Esophagus squamous epithelium (tissue), 4 donors: ENCODE results near the gene NOS1.

ENCODE experiments used
- POLR2A ChIP-seq, 4 donors: fragments of 450-650 bp; IDR thresholded peaks; one replicate each; pipeline ENCODE4 v1.6.1; 2017; ENCODE audit warnings: antibody characterized with exemption in 4 of 4, mild to moderate bottlenecking in 4 of 4, moderate library complexity in 3 of 4
- TF ChIP-seq, protein P1 (sequence below), 6 experiments: fragments of 450-650 bp in 4 of 6; fragments of 200-600 bp in 2 of 6; sonication (generic) in 2 of 6; IDR thresholded peaks; one replicate each; pipeline ENCODE4 v1.5.1; 2016 to 2019; ENCODE audit warnings: antibody characterized with exemption in 6 of 6, mild to moderate bottlenecking in 4 of 6, moderate library complexity in 4 of 6

DNA sequence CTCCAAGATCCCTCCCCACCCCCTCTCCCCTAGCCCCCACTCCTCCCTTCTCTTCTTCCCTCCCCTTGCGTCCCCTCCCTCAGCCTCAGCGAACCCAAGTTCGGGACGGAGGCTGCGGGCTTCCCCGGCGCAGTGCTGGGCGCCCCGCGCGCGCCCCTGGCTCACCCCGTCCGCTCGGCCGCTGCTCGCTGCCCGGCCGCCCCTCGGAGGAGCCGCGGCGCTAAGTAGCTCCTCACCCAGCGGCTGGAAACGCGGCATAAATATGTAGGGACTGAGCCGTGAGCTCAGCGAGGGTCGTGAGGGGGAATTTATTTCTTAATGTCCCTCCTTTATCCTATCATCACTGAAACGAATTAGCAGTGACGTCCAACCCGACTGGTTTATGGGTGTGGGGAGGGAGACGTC is at the start of gene NOS1:
- TF ChIP-seq, protein P1, sequence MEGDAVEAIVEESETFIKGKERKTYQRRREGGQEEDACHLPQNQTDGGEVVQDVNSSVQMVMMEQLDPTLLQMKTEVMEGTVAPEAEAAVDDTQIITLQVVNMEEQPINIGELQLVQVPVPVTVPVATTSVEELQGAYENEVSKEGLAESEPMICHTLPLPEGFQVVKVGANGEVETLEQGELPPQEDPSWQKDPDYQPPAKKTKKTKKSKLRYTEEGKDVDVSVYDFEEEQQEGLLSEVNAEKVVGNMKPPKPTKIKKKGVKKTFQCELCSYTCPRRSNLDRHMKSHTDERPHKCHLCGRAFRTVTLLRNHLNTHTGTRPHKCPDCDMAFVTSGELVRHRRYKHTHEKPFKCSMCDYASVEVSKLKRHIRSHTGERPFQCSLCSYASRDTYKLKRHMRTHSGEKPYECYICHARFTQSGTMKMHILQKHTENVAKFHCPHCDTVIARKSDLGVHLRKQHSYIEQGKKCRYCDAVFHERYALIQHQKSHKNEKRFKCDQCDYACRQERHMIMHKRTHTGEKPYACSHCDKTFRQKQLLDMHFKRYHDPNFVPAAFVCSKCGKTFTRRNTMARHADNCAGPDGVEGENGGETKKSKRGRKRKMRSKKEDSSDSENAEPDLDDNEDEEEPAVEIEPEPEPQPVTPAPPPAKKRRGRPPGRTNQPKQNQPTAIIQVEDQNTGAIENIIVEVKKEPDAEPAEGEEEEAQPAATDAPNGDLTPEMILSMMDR (IDR thresholded peaks at IDR 0.05): no peak
- TF ChIP-seq POLR2A (IDR thresholded peaks at IDR 0.05): no peak
